Middle frontal gyrus (tissue), 1 donor: Measurements from ENCODE around the gene GFOD1.

Experiments
- DNase-seq: peaks from one replicate; pipeline ENCODE4 v3.0.0-alpha.2; 2015; ENCODE audit warnings: low spot score; ENCODE audit errors: extremely low spot score

Gene GFOD1

GRCh38 chr6:13357551-13358075 lies 129.8 kb downstream of the GFOD1 start:
- DNase-seq: no peak

- DNase-seq: no peak
These were observed 131.2 kb downstream of the GFOD1 start for GRCh38 chr6:13355999-13356785.

- DNase-seq: no peak
These were observed 132.1 kb downstream of the GFOD1 start for GRCh38 chr6:13355043-13355945.

- no peak for DNase-seq
These were observed 132.9 kb downstream of the GFOD1 start for GRCh38 chr6:13354331-13355042.

GRCh38 chr6:13352165-13352564 lies 135.2 kb downstream of the GFOD1 start:
- DNase-seq: no peak

- DNase-seq: no peak
These were observed 136.1 kb downstream of the GFOD1 start for GRCh38 chr6:13351271-13351670.

GRCh38 chr6:13349811-13350506 lies 137.4 kb downstream of the GFOD1 start:
- no peak for DNase-seq

GRCh38 chr6:13348334-13349113 lies 138.9 kb downstream of the GFOD1 start:
- DNase-seq: no peak

- DNase-seq: no peak
These were observed 141.2 kb downstream of the GFOD1 start for GRCh38 chr6:13346245-13346644.

- DNase-seq: no peak
These were observed 144.9 kb downstream of the GFOD1 start for GRCh38 chr6:13342414-13343019.

GRCh38 chr6:13339863-13340630 lies 147.4 kb downstream of the GFOD1 start:
- no peak for DNase-seq

GRCh38 chr6:13338038-13338437 lies 149.4 kb downstream of the GFOD1 start:
- no peak for DNase-seq

- DNase-seq: peak; percentile 74
These were observed 150.8 kb downstream of the GFOD1 start for GRCh38 chr6:13336553-13336952.

GRCh38 chr6:13334953-13335352 lies 152.4 kb downstream of the GFOD1 start:
- no peak for DNase-seq

- DNase-seq: no peak
These were observed 155.1 kb downstream of the GFOD1 start for GRCh38 chr6:13332349-13332706.

- DNase-seq: no peak
These were observed 155.7 kb downstream of the GFOD1 start for GRCh38 chr6:13331516-13332348.

- DNase-seq: no peak
These were observed 158.6 kb downstream of the GFOD1 start for GRCh38 chr6:13328875-13329183.
